ENCODE data around the gene ESRP2. TPM values are rescaled to one million over a fixed set of nuclear protein-coding genes. Genes with fewer than 3 reads are reported as not detected.

Gene ESRP2
- total and polyA plus RNA-seq, 2 donors (not counting 3 experiments of a cell fraction or from before 2014, with no cell fraction given) = 0.57 to 0.66 TPM

GRCh38 chr16:68253721-68254120, 17.8 kb upstream of the ESRP2 start:
- intact Hi-C loops (cut with micrococcal nuclease) = no loop called here

GRCh38 chr16:68252383-68252782, 16.5 kb upstream of the ESRP2 start:
- ChIA-PET POLR2A (no interaction called here), CTCF (interaction anchor here (1.4 to 5.8 kb wide), 4 partner anchors 9 to 72 kb away, joined by 3 to 33 read pairs (median 10); partner anchors contain the start of gene SLC7A6)
- Histone ChIP-seq H3K27ac (ENCODE audit: insufficient read depth, low read depth, low read length) (no peak overlapping the region), H3K9ac (replicated peaks; ENCODE audit: extremely low read depth, insufficient read depth, low read length) (no peak overlapping the region), H4K20me1 (replicated peaks; ENCODE audit: control insufficient read depth, extremely low read depth, insufficient read depth, low read length) (no peaks in the 10 kb centered on the region), H3K4me3 (replicated peaks in 1 of 3; ENCODE audit: insufficient read depth in 1 of 3, low read depth in 1 of 3, low read length in 3 of 3) (no peak overlapping the region), H3K27me3 (ENCODE audit: control insufficient read depth in 2 of 2, insufficient read depth in 2 of 2, low read length in 2 of 2) (no peaks in the 10 kb centered on the region), H2AFZ (ENCODE audit: low read depth, low read length) (no peak overlapping the region), H3K9me3 (replicated peaks; ENCODE audit: control insufficient read depth, insufficient read depth, low read length) (no peaks in the 10 kb centered on the region), H3K4me2 (ENCODE audit: insufficient read depth, low read length) (no peak overlapping the region), H3K9me1 (replicated peaks; ENCODE audit: control insufficient read depth, extremely low read depth, insufficient read depth, low read length) (no peaks in the 10 kb centered on the region), H3K36me3 (ENCODE audit: control insufficient read depth in 2 of 2, extremely low read depth in 1 of 2, insufficient read depth in 2 of 2, low read length in 2 of 2) (peaks cover 0 to 16% of the 10 kb centered on the region in 2 experiments), H3K4me1 (ENCODE audit: control insufficient read depth, extremely low read depth, insufficient read depth, low read length) (no peaks in the 10 kb centered on the region), H3K79me2 (ENCODE audit: control insufficient read depth, insufficient read depth, low read length) (no peaks in the 10 kb centered on the region)
- TF ChIP-seq FOS (IDR thresholded peaks at IDR 0.05; ENCODE audit: borderline replicate concordance, insufficient read depth, low read length) (no peak), EZH2 (IDR thresholded peaks at IDR 0.05; ENCODE audit: borderline replicate concordance, low read depth, low read length, severe bottlenecking) (no peak)
- BruUV-seq (replicated peaks) = no TSS peak
- DNase-seq (ENCODE audit: low read depth, low spot score) = no peak
- intact Hi-C loops (cut with micrococcal nuclease) = no loop called here
- dilution Hi-C loops (cut with MboI; ENCODE audit: extremely low pct_ligation_motif_present, low sequenced_read_pairs) = no loop called here
- FAIRE-seq = no peak

More at GRCh38 chr16:68253721-68254120, 17.8 kb upstream of the ESRP2 start:
- ChIA-PET POLR2A (no interaction called here), CTCF (interaction anchor here (2.2 kb wide), 1 partner anchor 10 kb away, joined by 9 read pairs; the partner anchor contains the start of gene SLC7A6)
- peaks cover 0 to 16% of the 10 kb centered on the region in 2 experiments for H3K36me3 ChIP-seq (ENCODE audit: control insufficient read depth in 2 of 2, extremely low read depth in 1 of 2, insufficient read depth in 2 of 2, low read length in 2 of 2)
- no peaks in the 10 kb centered on the region for H3K9me3 ChIP-seq (replicated peaks; ENCODE audit: control insufficient read depth, insufficient read depth, low read length)
- no peak overlapping the region for H3K27ac ChIP-seq (ENCODE audit: insufficient read depth, low read depth, low read length)
- H3K4me1 ChIP-seq (ENCODE audit: control insufficient read depth, extremely low read depth, insufficient read depth, low read length) = peaks cover 8% of the 10 kb centered on the region
- H3K4me2 ChIP-seq (ENCODE audit: insufficient read depth, low read length) = no peak overlapping the region
- no peak overlapping the region for H3K9ac ChIP-seq (replicated peaks; ENCODE audit: extremely low read depth, insufficient read depth, low read length)
- H3K4me3 ChIP-seq (replicated peaks in 1 of 3; ENCODE audit: insufficient read depth in 1 of 3, low read depth in 1 of 3, low read length in 3 of 3) = no peak overlapping the region
- no peaks in the 10 kb centered on the region for H3K27me3 ChIP-seq (ENCODE audit: control insufficient read depth in 2 of 2, insufficient read depth in 2 of 2, low read length in 2 of 2)
- no peak for TF ChIP-seq POLR2A (IDR thresholded peaks at IDR 0.05; ENCODE audit: low read depth, low read length)
- dilution Hi-C loops (cut with MboI; ENCODE audit: extremely low pct_ligation_motif_present, low sequenced_read_pairs) = no loop called here
- DNase-seq (ENCODE audit: low read depth, low spot score) (no peak), FAIRE-seq (no peak)
- no peak overlapping the region for H2AFZ ChIP-seq (ENCODE audit: low read depth, low read length)
- no peaks in the 10 kb centered on the region for H3K79me2 ChIP-seq (ENCODE audit: control insufficient read depth, insufficient read depth, low read length)
- H4K20me1 ChIP-seq (replicated peaks; ENCODE audit: control insufficient read depth, extremely low read depth, insufficient read depth, low read length) = no peaks in the 10 kb centered on the region
- H3K9me1 ChIP-seq (replicated peaks; ENCODE audit: control insufficient read depth, extremely low read depth, insufficient read depth, low read length) = no peaks in the 10 kb centered on the region
- BruUV-seq (replicated peaks) = no TSS peak
